Left lung (tissue), 10 donors: ENCODE data around the gene BTRC. TPM values are rescaled to one million over a fixed set of nuclear protein-coding genes. Genes with fewer than 3 reads are reported as not detected.

Experiments
- ATAC-seq: fragments of 200-7000 bp; cut with Tn5 transposase; one replicate; pipeline ENCODE4 v1.9.1; 2020; ENCODE audit warnings: moderate library complexity
- DNase-seq, 4 donors: peaks; one replicate each; pipeline ENCODE4 v3.0.0-alpha.2; 2013 to 2020
- H3K27ac ChIP-seq, 2 donors: fragments of 200-600 bp; sonication (generic) in 1 of 2; one replicate each; pipeline versions ENCODE4 v1.5.0 to v1.8.0; 2020 to 2021
- H3K27me3 ChIP-seq, 2 donors: fragments of 200-600 bp; sonication (generic) in 1 of 2; one replicate each; pipeline versions ENCODE4 v1.5.0 to v1.8.0; 2020 to 2021
- H3K36me3 ChIP-seq, 2 donors: fragments of 200-600 bp; sonication (generic) in 1 of 2; one replicate each; pipeline versions ENCODE4 v1.5.0 to v1.8.0; 2020 to 2021
- H3K4me1 ChIP-seq, 2 donors: fragments of 200-600 bp; one replicate each; pipeline ENCODE4 v1.8.0; 2021
- H3K4me3 ChIP-seq, 2 donors: fragments of 200-600 bp; sonication (generic) in 1 of 2; one replicate each; pipeline versions ENCODE4 v1.5.0 to v1.8.0; 2020 to 2021; ENCODE audit warnings: mild to moderate bottlenecking in 1 of 2
- H3K9me3 ChIP-seq, 2 donors: fragments of 200-600 bp; sonication (generic) in 1 of 2; one replicate each; pipeline versions ENCODE4 v1.5.0 to v1.8.0; 2020 to 2021
- intact Hi-C, 2 donors: fragments of 100-400 bp; cut with DNase I; formaldehyde crosslinking; loops; one replicate each; pipeline versions ENCODE4 v1.11.2 to v1.14.2; 2022
- polyA plus RNA-seq, 6 donors: library from polyadenylated mRNA; unstranded; fragments of 120-200 nt; gene quantifications; one replicate each; pipeline ENCODE4 v1.2.1, GENCODE V29; 2013; ENCODE audit not compliant: insufficient read length in 6 of 6
- total RNA-seq, 2 donors: library from RNA; stranded (reverse); fragmentation: NEBNext Ultra II Directional; extraction: Animal tissue kit (Norgen Biotek cat#: 25700); gene quantifications; one replicate each; pipeline ENCODE4 v1.2.1, GENCODE V29; 2021
- TF ChIP-seq, protein P1 (sequence below), 2 donors: fragments of 200-600 bp; sonication (generic) in 1 of 2; IDR thresholded peaks; one replicate each; pipeline versions ENCODE4 v1.5.0 to v1.8.0; 2021; ENCODE audit warnings: antibody characterized with exemption in 2 of 2
- donor health status: DM: no; HTN: yes; CAD: no.
- donor health status: DM: no; HTN: no; CAD: no.

The BTRC gene
- total and polyA plus RNA-seq, 8 donors = 16.8 to 28.7 (median 25.1) TPM

DNA sequence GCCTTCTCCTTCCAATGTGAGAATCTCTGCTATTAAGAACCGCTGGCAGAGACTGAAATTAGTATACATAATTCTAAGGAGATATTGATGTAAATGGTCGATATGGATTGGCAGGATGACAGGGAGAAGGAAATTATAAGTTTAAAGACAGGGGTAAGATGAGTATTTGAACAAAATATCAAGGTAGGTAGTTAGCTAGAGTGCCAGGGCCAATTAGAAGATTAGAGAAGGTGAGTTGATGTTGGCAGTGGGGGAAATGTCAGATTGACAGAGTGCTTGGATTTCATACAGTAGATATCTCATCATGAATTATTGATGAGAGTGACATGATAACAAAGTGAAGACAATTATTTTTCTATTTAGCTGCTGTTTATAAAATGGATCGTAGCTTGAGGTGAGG, 74.1 kb downstream of the BTRC start:
- Histone ChIP-seq H3K36me3 (no peaks in the 10 kb centered on the region), H3K9me3 (no peaks in the 10 kb centered on the region), H3K27ac (no peak overlapping the region), H3K4me3 (no peak overlapping the region), H3K27me3 (no peaks in the 10 kb centered on the region), H3K4me1 (no peaks in the 10 kb centered on the region)
- intact Hi-C loops = no loop called here
- TF ChIP-seq, protein P1, sequence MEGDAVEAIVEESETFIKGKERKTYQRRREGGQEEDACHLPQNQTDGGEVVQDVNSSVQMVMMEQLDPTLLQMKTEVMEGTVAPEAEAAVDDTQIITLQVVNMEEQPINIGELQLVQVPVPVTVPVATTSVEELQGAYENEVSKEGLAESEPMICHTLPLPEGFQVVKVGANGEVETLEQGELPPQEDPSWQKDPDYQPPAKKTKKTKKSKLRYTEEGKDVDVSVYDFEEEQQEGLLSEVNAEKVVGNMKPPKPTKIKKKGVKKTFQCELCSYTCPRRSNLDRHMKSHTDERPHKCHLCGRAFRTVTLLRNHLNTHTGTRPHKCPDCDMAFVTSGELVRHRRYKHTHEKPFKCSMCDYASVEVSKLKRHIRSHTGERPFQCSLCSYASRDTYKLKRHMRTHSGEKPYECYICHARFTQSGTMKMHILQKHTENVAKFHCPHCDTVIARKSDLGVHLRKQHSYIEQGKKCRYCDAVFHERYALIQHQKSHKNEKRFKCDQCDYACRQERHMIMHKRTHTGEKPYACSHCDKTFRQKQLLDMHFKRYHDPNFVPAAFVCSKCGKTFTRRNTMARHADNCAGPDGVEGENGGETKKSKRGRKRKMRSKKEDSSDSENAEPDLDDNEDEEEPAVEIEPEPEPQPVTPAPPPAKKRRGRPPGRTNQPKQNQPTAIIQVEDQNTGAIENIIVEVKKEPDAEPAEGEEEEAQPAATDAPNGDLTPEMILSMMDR (IDR thresholded peaks at IDR 0.05) = no peak
- ATAC-seq = no peak
- DNase-seq = no peak

DNA sequence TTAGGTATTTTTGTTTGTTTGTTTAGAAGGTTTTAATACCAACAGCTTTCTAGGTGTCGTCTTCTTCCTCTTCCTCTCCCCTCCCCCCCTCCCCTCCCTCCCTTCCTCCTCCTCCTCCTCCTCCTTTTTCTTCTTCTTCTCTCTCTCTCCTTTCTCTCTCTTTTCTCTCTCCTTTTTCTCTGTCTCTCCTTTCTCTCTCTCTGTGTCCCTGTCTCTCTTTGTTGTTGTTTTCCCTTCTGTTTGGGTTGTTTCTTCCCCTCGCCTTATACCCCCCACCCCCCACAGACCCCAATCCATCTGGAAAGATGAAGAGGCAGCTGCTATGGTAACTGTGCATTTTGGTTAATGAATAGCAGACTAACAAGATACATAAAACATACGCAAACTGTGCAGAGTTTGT, 75.5 kb downstream of the BTRC start:
- Histone ChIP-seq H3K36me3 (no peaks in the 10 kb centered on the region), H3K27me3 (no peaks in the 10 kb centered on the region), H3K4me3 (no peak overlapping the region), H3K4me1 (no peaks in the 10 kb centered on the region), H3K9me3 (no peaks in the 10 kb centered on the region), H3K27ac (no peak overlapping the region)
- TF ChIP-seq, protein P1 (IDR thresholded peaks at IDR 0.05) = no peak
- intact Hi-C loops = no loop called here
- no peak for DNase-seq
- ATAC-seq = no peak

DNA sequence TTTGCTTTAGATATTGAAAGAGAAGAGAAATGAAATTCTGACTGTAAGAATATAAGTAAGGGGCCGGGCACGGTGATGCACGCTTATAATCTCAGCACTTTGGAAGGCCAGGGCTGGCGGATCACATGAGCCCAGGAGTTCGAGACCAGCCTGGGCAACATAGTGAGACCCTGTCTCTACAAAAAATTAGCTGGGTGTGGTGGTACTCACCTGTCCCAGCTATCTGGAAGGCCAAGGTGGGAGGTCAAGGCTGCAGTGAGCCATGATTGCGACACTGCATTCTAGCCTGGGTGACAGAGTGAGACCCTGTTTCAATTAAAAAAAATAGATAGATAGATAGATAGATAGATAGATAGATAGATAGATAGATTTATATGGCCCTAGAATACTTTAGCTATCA, 82.3 kb downstream of the BTRC start:
- Histone ChIP-seq H3K36me3 (no peaks in the 10 kb centered on the region), H3K27me3 (no peaks in the 10 kb centered on the region), H3K4me1 (no peaks in the 10 kb centered on the region), H3K27ac (no peak overlapping the region), H3K4me3 (no peak overlapping the region), H3K9me3 (no peaks in the 10 kb centered on the region)
- DNase-seq (no peak), ATAC-seq (no peak)
- TF ChIP-seq, protein P1 (IDR thresholded peaks at IDR 0.05) = no peak
- intact Hi-C loops = no loop called here

DNA sequence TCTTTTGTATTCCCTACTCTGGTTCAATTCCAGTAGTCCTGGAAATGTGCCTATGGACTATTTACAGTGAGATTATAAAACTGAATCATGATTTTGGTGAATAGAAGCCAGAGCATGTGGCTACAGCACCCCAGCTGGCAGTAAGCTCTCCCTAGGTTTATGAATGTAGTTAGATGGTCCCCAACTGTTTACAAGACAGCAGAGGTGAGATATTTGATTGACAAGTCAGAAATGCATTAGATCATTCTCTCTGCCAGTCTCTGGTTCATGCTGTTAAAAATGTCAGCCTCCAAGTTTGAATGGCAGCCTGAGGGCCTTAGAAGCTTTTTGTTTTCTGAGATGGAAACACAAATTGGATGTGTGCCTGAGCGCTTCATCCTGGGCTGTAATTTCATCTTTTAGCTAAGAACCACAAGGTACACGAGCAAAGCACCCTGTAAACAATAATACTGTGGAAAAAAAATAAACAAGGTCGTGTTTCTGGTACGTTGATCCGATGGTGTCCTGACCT, 85.0 kb downstream of the BTRC start:
- no peak overlapping the region for H3K4me3 ChIP-seq
- intact Hi-C loops = no loop called here
- H3K27ac ChIP-seq = no peak overlapping the region
- H3K9me3 ChIP-seq = no peaks in the 10 kb centered on the region
- ATAC-seq = no peak
- no peaks in the 10 kb centered on the region for H3K27me3 ChIP-seq
- TF ChIP-seq, protein P1 (IDR thresholded peaks at IDR 0.05) = no peak
- DNase-seq = no peak
- no peaks in the 10 kb centered on the region for H3K4me1 ChIP-seq
- H3K36me3 ChIP-seq = no peaks in the 10 kb centered on the region

DNA sequence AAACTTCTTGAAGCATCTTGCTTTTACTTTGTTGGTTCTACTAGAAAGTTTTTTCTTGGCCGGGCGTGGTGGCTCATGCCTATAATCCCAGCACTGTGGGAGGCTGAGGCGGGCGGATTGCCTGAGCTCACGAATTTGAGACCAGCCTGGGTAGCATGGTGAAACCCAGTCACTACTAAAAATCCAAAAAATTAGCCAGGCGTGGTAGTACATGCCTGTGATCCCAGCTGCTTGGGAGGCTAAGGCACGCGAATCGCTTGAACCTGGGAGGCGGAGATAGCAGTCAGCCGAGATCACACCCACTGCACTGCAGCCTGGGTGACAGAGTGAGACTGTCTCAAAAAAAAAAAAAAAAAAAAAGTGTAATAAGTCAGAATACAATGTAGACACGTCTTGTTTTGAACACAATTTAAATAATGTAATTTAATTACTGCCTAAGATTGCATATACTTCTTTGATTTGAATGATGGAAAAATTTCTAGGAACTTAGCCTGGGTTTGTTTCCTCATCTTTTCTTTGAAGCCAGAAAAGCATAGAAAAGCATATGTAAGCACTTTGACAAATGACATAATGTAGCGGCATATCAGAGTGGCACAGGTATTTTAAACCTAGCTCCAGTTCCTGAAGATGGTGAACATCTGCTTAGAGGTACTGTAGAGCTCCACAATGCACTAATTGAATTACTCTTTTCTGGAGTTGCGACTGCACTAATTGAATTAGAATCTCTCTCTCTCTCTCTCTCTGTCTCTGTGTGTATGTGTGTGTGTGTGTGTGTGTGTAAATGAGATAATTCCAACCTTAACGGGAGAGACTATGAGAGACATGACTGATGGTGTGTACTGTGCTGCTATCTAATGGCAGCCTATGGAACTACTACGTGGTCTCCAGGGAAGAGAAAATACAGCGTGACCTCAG, 87.8 kb downstream of the BTRC start:
- H3K4me1 ChIP-seq = no peaks in the 10 kb centered on the region
- no peak overlapping the region for H3K27ac ChIP-seq
- peak in 2 of 4 donors; percentile 24 to 48 for DNase-seq
- no peaks in the 10 kb centered on the region for H3K36me3 ChIP-seq
- H3K4me3 ChIP-seq = no peak overlapping the region
- H3K27me3 ChIP-seq = no peaks in the 10 kb centered on the region
- H3K9me3 ChIP-seq = no peaks in the 10 kb centered on the region
- intact Hi-C loops = no loop called here
- ATAC-seq = peak; percentile 96
- TF ChIP-seq, protein P1 (IDR thresholded peaks at IDR 0.05) = peak; percentile 30 to 36
